Stimulated activated CD4-positive, alpha-beta T cell treated with anti-CD3 and anti-CD28 coated beads, Interleukin-2, amount 100 ng/mL, for 4 hours (primary cell): ENCODE data around the gene NAALADL2.

Source experiments
- DNase-seq: peaks from one replicate; pipeline ENCODE4 v3.0.0-alpha.2; 2020; ENCODE audit warnings: low read depth

Gene NAALADL2

GRCh38 chr3:175672119-175672689, 813.1 kb downstream of the NAALADL2 start:
- no peak for DNase-seq

- DNase-seq: no peak
Measured at GRCh38 chr3:175679568-175679967, 820.4 kb downstream of the NAALADL2 start.

- no peak for DNase-seq
Measured at GRCh38 chr3:175692256-175692655, 833.1 kb downstream of the NAALADL2 start.

- DNase-seq: no peak
Measured at GRCh38 chr3:175695251-175695650, 836.1 kb downstream of the NAALADL2 start.

DNA sequence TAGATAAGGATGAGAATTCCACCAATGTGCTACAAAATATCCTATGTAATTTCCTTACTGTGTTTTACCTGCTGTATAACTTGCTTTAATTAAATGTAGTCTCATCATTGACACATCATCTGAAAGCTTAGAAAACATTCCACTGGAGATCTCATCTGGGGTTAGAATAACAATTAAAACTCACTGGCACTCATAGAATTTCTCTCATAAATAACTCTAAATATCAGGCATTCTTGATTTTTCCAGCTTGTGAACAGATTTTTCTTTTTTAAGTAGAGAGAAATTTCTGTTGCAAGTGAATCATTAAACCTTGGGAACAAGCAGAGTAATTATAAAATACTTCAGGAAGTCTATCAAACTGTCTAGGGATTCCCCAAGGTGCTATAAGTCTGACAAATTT, 843.8 kb downstream of the NAALADL2 start:
- no peak for DNase-seq

DNA sequence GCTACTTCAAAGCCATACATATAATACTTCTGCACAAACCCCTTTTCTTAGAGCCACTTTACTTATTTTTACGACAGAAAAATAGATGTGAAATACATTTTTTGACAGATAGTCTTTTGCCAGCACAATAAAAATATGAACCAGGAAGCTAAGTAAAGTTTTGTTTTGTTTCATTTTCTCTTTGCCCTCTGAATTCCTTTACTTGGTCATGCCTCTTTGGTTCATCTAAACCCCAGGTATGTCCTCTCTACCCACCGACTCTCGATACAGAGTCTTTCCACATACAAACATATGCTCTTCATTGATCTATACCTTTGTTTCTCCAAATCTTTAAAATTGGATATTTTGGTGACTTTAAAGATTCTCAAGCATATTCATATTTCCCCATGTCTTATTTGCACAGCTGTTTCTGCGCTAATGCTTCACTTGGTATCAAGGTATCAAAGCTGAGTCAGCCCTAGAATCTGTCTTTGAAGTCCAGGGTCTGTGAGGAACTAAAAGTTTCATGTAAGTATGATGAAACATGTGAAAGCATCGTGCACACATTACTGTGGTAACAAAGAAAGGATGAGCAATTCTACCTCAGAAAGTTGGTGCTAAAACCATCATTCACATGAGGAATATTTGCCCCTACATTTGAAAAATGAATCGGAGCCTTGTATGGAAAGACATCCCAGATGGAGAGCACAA, 845.4 kb downstream of the NAALADL2 start:
- DNase-seq: no peak

GRCh38 chr3:175713268-175713667, 854.1 kb downstream of the NAALADL2 start:
- no peak for DNase-seq

- DNase-seq: no peak
Measured at GRCh38 chr3:175716446-175716845, 857.3 kb downstream of the NAALADL2 start.

- DNase-seq: no peak
Measured at GRCh38 chr3:175726228-175726627, 867.1 kb downstream of the NAALADL2 start.

DNA sequence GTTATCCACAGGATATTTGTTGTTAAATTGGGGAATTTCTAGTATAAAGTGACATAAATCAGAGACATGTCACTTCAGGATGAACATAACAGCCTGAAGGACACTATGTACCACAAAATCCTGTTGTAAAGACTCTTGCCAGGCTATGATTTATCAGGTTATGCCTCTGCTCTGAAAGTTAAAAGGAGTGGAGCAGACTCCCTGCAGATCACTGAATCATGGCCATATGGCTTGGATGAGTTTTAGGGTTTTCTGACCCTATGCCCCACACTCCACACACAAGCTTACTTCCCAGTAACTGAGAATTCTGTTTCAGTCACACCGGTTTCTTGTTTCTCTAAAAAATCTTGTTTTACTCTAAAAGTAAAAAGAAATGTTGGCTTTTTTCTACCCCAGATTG, 869.4 kb downstream of the NAALADL2 start:
- no peak for DNase-seq

- DNase-seq: no peak
Measured at GRCh38 chr3:175729466-175729865, 870.3 kb downstream of the NAALADL2 start.

DNA sequence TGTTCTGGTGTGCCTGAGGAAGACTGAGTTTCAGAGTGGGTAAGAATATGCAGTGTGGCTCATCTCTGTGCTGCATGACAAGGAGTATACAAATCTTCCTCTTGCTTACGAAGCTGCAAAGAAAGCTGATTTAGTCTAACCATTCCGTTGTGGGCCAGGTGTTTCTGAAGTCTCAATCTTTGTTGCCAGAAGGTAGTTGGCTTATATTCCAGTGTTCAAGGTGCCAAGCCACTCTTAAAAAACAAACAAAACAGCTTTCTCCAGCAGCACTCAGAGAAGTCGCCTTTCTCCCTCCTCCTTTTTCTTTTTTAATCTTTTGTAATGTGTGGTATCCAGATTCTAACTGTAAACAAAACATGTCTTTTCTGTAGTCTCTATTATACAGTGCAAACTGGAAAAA, 872.4 kb downstream of the NAALADL2 start:
- no peak for DNase-seq

DNA sequence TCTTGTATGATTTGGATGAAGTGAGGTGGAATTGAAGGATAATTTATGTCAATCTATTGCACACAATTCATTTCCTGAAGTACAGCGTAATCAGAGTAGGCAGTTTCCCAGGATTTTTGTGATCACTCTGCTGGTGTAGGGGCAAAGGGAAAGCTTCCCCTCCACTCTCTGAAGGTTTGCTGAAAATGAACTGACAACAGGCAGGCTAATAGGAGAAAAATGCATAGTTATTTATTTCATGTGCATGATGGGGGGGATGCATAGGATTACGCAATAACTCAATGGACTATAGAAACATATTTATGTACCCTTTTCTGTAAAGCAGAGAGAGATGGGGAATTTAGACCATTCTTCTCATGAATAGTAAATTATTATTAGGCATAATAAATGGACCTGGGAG, 872.9 kb downstream of the NAALADL2 start:
- no peak for DNase-seq

DNA sequence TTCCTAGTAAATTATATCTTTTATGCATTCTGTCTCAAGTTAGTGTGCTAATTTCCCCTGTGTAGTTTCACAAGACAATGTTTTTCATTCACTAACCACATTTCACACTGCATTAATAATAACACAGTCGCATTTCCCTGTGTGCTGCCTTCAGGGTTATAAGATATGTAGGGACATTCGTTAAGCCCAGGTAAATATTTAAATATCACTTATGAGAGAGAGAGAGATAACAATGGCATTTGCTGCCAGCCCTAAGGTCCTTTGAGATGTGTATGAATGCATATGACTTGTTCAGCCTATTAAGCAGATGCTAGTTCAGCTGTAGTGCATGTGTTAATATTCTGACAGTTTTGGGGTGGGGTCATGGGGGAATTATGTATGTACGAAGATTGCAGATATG, 876.7 kb downstream of the NAALADL2 start:
- no peak for DNase-seq

DNA sequence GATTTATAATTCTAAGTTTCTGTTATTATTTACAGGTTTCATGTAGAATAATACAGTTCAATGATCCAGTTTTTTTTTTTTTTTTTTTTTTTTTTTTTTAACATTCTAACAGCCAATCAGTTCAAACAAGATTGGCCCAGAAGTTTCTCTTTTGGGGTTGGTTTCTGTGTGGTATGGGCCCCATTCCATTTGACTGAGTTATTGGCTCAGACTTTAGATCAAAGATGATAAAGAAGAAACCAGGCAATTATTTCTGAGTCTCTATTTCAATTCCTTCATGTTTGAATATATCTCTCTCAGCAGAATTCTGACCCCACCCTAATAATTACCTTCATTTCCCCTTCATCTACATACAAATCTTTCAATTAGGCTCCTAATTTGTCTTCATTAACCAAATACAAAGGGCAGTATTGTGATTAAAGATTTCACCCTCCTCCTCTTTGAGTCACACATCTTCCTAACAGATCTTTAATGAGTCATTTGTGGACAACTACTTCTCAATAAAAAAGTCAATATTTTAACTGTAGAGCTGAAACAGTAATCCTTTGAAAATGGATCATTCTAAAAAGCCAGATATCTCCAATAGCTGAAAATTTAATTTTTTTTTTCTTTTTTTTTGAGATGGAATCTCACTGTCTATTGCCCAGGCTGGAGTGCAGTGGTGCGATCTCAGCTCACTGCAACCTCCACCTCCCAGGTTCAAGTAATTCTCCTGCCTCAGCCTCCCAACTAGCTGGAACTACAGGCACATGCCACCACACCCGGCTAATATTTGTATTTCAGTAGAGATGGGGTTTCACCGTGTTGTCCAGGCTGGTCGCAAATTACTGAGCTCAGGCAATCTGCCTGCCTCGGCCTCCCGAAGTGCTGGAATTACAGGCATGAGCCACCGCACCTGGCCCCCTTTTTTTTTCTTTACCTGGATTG, 878.8 kb downstream of the NAALADL2 start:
- no peak for DNase-seq

GRCh38 chr3:175741951-175742350, 882.8 kb downstream of the NAALADL2 start:
- no peak for DNase-seq

DNA sequence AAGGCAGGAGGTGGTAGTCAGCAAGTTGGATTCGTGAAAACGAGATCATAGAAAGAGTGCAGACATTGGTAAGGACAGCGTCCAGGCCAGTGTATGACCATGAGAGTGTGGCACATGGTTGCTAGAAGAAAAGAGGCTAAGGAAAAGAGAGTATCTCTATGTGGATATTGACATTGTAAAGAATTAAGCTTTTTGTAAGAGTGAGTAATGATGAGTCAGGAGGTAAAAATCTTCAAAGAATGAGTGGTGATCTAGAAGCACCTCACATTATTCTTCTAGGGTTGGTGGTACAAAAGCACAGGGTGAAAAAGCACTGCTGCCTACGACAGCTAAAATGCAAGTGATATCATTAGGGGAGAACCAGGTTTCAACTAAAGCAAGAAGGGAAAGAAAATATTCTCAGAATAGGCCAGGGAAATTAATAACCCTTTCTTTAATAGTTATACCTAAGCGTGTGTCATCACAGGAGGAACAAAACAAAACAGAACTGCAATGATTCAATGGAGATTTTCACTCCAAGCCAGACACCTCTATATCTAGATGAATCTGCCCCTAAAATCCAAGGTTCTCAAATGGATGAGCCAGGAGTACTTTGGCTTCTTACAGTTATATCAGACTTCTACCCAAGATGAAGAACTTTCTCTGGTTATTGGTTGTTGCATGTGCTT, 884.7 kb downstream of the NAALADL2 start:
- DNase-seq: no peak

DNA sequence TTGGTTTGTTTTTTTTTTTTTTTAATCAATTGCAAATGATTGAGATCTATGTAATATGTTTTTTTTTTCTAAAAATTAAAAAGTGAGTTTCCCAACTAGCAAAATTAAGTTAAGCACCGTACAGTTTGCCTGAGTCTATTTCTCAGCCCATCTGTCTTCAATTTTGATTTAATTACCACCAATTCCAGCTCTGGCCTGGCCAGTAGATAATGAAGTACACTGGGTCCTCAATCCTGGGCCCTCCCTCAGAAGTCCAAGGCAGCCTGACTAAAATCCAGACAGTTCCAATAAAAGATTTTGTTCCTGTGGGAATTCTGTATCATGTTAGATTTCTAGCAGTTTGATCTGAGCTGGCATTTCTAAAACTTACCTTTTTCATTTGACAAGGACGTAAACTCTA, 887.2 kb downstream of the NAALADL2 start:
- no peak for DNase-seq

GRCh38 chr3:175748087-175748730, 889.1 kb downstream of the NAALADL2 start:
- DNase-seq: no peak

GRCh38 chr3:175749981-175750380, 890.8 kb downstream of the NAALADL2 start:
- DNase-seq: no peak

GRCh38 chr3:175751089-175751488, 892.0 kb downstream of the NAALADL2 start:
- no peak for DNase-seq

DNA sequence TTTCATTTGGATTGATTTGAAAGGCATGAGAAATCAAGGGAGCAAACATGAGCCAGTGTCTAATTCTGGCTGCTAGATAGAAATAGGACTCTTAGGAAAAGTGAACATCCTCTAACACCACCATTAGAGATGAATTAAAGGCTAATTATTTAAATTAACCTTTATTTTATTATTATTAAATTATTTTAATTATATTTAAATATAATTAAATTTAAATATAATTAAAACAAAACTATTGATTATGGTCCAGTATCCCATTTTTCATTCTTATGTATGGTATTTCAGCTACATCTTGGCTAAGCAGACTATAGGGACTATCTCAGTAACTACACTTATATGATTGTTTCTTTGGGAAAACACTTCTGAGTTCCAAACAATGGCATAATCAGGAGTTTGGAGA, 904.8 kb downstream of the NAALADL2 start:
- DNase-seq: no peak
